GM21529 (cell line): ENCODE results near the gene RTP5.
"Not testable (repeated sequence)": the region's sequence is repeated elsewhere in the genome, so short reads cannot be mapped to it uniquely, and the experiment has no call there.

Experiments
- ATAC-seq: cut with Tn5 transposase; IDR thresholded peaks from one replicate; pipeline ENCODE4 v1.9.1; 2021; ENCODE audit not compliant: unreplicated experiment

RTP5 gene

DNA sequence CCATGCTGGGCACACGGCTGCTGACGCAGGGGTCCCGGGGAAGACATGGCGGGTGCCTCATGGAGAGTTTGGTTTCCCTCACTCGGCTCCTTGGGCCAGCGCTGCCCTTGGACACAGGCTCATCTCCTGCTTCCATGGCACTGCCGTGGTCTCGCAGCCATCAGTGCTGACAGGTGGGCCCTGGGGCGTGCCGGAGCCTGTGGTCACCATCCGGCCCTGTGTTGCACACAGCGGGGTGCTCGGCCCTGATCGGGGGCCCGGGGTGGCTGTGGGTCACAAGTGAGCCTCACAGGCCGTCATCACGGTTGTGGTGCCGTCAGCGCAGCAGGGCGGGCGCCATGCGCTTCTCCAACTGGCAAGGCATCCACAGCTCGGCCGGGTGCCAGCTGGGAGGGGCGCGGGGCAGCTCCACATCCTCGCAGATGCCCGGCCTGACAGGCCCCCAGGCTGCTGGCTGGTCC, 582 bp downstream of the RTP5 start:
- ATAC-seq, result no peak

DNA sequence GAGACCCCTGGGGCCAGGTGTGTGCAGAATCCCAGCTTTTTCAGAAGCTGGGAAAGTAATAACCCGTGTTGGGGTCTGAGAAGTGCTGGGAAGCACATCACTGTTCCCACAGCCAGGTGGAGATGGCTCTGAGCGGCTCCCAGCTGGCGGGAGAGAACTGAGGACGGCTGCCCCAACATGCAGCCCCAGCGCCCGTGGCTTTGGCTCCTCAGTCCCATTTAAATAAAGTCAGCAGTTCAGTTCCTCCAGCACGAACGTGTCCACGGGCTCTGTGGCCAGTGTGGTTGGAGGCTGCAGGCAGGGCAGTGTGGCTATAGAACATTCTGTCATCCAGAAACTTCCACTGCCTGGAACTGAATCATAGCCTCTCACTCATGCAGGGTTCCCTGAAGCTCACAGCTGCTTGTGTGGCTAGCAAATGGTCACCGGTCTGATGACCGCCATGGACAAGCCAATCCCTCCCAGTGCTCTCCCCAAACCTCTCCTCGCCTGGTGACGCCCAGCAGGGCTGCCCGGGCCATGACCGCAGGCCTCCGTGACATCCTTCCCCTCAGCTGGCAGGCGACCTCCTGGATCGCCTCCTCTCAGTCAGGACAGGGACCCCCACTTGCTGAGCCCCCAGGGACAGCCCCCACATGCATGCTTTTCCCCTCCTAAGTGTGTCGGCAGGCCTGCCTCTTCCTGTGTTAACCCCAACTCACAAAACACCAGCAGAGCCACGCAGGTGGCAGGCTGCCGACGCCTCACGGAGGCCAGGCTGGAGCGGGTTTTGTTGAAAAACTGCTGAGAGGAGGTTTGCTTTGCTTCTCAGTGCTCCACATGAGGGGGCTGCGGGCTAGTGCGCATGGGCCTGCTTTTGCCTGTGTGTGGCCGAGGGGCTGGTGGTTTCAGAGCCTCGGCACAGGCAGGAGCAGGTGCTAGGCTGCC, 1.3 kb downstream of the RTP5 start:
- ATAC-seq, result no peak

DNA sequence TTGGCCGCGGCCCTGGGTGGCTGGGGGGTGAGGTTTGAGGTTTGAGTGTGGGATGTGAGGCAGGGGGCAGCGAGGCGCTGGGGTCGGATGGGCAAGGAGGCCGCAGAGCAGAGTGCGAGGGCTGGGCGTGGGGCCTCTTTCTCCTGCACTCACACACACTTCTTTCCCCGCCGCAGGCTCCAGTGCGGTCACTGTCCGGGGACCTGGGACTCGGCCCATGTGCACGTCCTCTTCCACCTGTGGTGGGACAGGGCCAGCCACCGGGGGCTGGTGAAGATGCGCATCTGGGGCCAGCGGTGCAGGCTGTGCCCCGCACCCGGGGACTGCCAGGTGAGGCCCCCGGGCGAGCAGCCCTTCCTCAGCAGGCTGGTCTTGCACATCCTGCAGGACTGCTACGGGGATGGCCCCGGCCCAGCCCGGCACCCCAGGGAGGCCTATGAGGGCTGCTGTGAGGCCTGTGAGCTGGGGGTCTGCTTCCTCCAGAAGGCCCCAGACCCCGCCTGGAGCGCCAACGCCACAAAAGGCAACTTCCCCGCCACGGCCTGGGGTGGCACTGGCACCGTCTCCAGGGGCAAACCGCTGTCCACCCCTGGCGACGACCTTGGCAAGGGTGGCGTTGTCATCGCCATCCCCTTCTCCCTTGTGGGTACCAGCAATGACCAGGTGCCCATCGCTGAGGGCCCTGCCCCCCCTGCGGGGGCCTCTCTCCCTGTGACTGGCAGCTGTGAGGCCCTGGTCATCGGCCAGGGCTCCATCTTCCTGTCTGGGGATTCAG, 2.2 kb downstream of the RTP5 start:
- ATAC-seq, result no peak

GRCh38 chr2:241872313-241872642, 2.7 kb downstream of the RTP5 start:
- ATAC-seq, result no peak

DNA sequence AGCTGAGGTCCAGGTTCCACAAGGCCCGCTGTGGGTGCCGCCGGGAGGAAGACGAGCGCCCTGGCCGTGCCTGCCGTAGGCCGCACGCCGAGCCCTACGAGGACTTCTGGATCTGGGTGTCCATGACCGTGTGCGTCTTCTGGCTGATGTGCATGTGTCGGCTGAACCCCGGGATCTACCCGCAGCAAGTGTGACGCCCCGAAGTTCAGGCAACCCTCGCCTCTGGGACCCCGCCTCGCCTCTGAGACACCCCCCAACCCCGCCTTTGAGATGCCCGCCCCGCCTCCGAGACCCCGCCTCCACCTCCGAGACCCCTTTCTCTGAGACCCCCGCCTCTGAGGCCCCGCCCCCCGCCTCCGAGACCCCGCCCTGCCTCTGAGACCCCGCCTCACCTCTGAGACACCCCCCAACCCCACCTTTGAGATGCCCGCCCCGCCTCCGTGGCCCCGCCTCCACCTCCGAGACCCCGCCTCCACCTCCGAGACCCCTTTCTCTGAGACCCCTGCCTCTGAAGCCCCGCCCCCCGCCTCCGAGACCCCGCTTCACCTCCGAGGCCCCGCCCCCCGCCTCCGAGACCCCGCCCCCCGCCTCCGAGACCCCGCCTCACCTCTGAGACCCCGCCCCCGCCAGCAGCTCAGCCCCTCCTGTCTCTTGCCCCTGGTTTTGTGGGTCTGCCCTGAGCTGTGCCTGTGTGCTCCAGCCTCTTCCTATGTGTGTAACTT, 3.7 kb downstream of the RTP5 start:
- ATAC-seq, result no peak

- ATAC-seq, result no peak
Measured at GRCh38 chr2:241873803-241874110, 4.2 kb downstream of the RTP5 start.

DNA sequence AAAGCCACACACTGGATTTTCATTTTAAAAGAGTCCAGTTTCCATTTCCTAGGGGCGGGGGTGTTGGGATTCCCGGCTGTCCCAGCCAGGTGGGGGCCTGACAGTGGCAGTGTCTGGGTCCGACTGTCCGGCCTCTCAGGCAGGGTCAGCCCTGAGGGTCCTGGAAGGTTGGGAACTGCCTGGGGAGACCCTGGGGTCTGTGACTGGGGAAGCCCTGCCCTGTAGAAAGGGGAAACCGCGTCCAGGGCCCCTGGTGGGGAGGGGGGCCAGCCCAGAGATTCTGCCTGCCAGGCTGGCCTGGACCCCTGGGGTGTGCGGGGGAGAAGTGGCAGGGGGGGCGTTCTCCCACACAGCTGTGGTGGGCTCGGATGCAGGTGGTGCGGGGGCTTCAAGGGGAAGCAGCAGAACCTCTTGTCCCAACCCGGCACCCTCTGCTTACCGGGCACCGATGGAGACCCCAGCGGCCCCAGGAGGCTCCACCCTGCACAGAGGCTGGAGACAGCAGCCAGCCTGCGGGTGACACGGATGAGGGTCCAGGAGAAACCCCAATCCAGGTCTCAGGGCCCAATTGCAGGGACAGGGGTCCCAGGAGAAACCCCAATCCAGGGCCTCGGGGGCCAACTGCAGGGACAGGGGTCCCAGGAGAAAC, 4.9 kb downstream of the RTP5 start:
- no peak for ATAC-seq

GRCh38 chr2:241875754-241876527, 6.4 kb downstream of the RTP5 start:
- ATAC-seq, result not testable (repeated sequence)

- no peak for ATAC-seq
Measured at GRCh38 chr2:241876528-241877196, 7.1 kb downstream of the RTP5 start.

GRCh38 chr2:241877197-241877685, 7.7 kb downstream of the RTP5 start:
- no peak for ATAC-seq

GRCh38 chr2:241877989-241878970, 8.8 kb downstream of the RTP5 start:
- no peak for ATAC-seq

DNA sequence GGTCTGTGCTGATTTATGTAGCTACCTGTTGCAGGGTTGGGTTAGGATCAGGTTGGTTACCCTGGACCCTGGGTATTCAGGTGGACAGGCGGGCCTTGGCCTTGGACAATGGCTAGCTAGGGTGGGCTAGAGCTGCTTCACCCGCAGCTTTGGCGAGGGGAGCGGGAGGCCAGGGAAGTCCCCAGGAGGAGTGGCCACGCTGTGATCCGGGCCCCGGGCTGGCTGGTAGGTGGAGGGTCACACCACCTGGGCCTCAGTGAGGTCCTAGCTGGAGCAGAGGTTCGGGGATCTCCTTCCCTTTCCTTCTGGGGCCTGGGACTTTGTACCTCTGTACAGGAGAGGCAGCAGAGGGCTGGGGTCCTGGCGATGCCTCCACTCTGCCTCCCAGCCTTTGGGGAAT, 9.8 kb downstream of the RTP5 start:
- no peak for ATAC-seq

GRCh38 chr2:241880311-241881073, 11.0 kb downstream of the RTP5 start:
- ATAC-seq, result no peak

DNA sequence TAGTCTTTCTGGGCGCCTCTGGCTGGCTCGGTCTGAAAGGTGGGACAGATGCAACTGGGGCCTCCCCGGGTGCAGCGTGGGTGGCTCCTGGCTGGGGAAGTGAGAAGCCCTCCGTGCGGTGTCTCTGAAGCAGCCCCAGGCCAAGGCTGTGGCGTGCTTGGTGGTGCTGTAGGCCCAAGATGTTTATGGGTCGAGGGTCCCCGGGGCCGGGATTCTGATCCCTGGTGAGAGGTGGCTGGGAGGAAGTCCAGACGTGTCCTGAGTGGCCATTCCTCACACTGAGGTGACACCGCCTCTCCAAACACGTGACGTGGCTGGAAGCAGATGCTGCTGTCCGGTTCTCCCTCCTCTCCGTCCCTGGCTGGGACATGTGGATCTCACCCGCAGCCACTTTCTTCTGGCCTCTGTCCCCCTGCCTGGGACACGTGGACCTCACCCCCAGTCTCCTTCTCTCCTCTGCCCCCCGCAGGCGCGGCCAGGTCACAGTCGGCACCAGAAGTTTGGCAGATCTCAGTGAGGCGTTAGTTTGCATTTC, 12.6 kb downstream of the RTP5 start:
- ATAC-seq, result peak; percentile 68

GRCh38 chr2:241884951-241885290, 15.4 kb downstream of the RTP5 start:
- ATAC-seq, result no peak

DNA sequence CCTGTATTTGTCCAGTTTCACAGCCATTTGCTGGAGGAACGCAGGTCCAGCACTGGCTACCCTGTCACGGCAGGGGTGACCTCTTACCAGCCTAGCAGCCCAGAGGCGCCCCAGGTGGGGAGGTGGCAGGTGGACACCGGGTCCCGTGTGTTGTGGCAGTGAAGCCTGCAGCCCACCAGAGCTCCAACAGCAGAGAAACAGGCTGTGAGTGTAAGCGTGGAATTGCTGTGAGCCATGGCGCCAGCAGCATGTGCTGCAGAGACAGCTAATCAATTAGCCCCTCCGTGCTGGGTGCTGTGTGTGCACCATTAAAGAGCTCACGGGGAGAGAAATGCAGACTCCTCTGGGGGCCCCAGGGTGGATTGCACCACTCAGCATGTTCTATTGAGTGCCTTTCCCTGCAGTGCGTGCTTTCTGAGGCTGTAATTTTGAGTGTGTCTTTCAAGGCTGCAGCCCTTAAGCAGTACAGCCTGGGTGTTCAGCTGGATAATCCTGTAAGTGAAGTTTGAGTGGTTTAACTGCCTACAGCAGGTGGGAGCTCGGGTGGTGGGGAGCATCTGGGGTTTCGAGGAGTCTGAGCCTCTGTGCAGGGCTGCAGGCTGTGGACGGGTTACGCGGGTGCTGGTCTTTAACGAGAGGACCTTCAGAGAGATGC, 15.9 kb downstream of the RTP5 start:
- ATAC-seq, result no peak
